SHP77 treated with DMSO at 0.1 percent for 48 hours (cell line): ENCODE data around the gene PNMA6F.

ENCODE experiments used
- DNase-seq: peaks from one replicate; lab custom pipeline; 2025; lab: John Stamatoyannopoulos, UW

PNMA6F gene

GRCh38 chrX:153321381-153322124, at the start of gene PNMA6F:
Gene PNMA6F (minus strand): TSS chrX:153321767. CDS start chrX:153320674, 1,093 bp downstream.
- DNase-seq, result no peak

DNA sequence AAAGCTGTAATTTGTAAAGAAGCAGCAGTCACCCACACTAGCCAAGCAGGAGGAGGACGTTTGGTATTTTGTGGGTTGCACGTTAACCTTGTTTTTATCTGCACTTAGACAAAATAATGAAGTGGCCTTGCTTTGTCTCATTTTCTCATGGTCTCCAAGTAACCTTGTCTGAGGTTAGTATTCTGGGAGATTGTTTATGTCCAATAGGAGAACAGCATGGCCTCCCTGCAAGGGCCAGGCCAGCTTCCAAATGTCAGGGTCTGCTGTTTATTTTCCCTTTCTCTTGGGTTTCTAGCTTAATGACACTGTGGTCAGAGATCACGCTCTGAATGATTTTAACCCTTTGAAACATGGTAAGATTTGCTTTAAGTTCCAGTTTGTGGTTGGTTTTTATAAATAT, 49.7 kb upstream of the PNMA6F start:
- DNase-seq, result no peak

DNA sequence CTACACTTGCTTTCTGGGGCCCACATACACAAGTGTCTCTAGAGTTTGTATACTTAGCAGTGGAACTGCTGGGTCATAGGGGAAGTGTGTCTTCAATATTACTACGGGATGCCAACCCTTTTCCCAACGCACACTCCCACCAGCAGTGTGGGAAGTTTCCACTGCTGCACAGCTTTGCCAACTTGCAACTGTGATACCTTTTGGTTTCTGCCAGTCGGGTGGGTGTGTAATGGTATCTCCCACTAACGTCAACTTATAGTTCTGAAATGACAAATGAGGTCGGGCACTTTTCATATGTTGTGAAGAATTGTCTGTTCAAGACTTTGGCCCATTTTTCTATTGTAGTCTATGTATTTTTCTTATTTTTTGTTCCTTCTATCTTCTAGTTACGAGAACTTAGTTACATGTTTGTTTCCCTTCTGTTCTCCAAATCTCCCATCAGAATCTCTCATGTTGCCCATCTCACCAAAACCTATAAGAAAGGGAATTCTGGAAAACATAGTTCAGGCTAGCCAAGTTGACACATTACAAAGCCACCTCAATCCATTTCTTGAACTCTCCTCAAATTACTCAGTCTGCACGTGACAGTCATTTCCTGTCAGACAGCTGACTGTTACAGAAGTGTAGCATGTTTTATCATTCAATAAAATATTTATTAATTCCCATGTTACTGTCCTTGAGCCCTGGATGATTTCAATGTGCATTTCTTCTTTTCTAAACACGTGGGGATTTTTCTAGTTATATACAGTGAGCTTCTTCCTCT, 48.9 kb upstream of the PNMA6F start:
- DNase-seq, result no peak

DNA sequence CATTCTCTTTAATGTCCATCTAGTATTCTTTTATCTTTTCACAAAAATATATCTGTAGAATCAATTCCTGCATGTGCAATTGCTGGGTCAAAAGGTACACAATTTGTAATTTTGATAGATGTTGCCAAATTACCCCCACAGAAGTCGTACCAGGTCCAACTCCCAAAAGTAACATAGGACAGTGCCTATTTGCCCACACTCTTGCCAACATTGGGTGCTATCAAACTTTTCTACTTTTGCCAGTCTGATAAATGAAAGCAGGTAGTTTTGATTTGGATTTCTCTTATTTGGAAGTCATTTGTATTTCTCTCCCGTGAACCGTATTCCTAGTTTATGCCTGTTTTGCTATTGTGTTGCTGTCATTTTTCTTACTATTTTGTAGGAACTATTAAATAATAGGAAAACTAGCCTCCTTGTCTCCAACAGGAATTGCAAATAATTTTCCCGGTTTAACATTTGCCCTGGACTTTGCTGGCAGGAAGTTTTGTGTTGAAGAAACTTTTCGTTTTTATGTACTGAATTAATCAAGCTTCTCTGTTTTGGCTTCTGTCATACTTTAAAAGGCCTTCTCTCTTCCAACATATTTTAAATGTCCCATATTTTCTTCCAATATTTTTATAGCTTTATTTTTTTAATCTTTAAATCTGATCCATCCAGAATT, 45.4 kb upstream of the PNMA6F start:
- DNase-seq, result no peak

DNA sequence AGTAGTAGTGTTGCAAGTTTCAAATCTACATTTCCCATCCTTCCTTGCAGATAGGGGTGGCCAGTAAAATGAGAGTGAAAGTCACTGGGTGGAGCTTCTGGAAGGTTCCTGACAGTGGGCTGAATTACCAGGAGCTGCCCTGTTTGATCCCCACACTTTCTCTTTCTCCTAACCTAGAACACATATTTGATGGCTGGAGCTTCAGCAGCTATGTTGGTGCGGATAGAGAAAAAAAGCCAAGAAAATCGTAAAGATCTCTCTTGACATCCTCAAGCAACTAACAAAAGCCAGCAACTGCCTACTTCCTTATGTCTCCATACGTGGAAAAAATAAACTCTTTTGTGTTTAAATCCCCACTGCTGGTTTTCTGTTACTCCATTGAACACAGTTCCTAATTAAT, 44.6 kb upstream of the PNMA6F start:
- no peak for DNase-seq

DNA sequence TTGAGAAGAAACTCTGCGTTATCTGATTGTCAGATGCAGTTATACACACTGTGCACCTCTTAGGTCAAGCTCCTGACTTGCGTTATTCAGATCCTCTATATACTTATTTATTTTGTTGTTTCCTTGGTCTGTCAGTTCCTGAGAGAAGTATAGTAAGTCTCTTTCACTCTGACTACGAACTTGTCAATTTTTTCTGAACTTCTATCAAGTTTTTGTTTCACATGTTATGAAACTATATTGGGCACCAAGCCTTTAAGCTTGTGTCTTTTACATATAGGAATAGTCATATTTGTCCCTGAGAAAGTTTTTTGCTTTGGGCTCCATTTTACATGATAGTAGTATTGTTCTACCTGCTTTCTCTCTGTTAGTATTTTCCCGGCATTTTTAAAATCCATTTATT, 44.1 kb upstream of the PNMA6F start:
- DNase-seq, result no peak

DNA sequence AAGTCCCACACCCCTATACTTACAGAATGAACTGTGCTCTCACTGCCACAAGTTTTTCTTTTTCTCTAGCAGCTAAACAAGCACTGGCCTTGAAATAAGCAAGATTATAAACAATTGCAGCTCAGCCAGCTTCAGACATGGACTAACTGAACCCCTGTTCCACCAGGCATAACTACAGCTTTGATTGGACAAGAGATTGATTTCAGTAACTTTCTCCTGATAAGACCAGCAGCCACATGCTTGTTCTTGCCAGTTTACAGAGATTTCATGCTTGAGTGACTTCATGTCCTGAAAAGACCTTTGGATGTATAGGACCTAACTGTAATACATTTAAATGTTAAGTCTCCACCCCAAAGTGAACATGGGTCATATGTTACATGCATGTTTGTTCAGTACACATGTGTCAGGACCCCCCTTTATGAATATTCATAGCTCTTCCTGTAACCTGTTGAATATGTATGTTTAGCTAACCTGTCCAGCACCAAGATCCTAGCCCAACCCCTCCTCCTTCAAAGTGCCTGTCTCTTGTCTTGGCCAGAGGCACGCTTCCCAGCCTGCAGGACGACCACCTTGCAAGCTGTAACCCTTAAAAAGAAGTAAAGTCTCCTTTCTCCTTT, 40.3 kb upstream of the PNMA6F start:
- DNase-seq, result no peak

DNA sequence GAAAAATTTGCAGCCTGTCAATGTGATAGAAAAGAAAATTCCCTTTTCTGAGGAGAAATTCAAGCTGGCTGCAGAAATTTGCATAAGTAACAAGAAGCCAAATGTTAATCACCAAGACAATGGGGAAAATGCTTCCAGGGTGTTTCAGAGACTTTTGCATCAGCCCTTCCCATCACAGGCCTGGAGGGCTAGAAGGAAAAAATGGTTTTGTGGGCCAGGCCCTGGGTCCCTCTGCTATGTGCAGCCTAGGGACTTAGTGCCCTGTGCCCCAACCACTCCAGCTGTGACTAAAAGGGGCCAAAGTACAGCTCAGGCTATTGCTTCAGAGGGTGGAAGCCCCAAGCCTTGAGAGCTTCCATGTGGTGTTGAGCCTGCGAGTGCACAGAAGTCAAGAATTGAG, 36.3 kb upstream of the PNMA6F start:
- no peak for DNase-seq

- no peak for DNase-seq
These were observed 31.8 kb upstream of the PNMA6F start for GRCh38 chrX:153353416-153353815.

- no peak for DNase-seq
These were observed 31.3 kb upstream of the PNMA6F start for GRCh38 chrX:153352858-153353257.

DNA sequence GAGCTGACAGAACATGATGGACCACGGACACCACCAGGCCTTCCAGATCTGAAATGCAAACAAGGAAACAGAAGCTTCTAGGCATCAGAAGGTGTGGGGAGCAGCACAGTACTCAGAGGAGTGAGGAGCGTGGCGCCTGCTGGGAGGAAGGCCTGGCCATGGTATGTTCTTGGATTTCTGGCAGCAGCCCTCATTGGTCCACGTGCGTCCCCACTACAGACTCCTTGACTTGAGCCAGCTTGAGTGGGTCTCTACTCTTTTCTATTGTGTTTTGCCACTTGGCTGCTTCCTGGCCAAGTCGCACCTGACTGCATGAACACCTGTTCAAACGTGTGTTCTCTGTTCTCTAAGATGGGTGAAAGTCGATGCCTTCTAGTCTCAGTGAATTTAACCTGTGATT, 30.4 kb upstream of the PNMA6F start:
- DNase-seq, result no peak

- DNase-seq, result no peak
These were observed 28.4 kb upstream of the PNMA6F start for GRCh38 chrX:153349952-153350351.

- no peak for DNase-seq
These were observed 26.9 kb upstream of the PNMA6F start for GRCh38 chrX:153348421-153348820.

GRCh38 chrX:153347530-153347929, 26.0 kb upstream of the PNMA6F start:
- DNase-seq, result no peak

DNA sequence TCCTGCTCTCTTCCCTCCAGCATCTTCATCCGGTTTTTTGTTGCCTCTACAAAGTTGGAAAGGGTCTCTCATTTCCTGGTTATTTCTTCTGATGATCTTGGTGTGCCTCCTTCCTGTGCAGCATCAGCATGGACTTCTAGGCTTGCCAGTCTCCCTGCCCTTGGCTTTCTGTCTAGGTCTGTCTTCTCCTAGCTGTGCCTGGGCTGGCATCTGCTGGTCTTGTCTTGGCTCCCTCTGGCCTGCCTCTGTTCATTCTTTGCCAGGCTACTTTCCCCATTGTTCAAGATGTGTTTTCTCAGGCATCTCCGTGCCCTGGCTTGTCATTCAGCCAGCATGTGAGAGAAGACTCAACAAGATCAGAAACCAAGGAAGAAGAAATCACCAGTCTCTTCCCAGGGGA, 22.1 kb upstream of the PNMA6F start:
- no peak for DNase-seq

GRCh38 chrX:153342762-153343558, 21.4 kb upstream of the PNMA6F start:
- no peak for DNase-seq

GRCh38 chrX:153340111-153340510, 18.5 kb upstream of the PNMA6F start:
- no peak for DNase-seq

DNA sequence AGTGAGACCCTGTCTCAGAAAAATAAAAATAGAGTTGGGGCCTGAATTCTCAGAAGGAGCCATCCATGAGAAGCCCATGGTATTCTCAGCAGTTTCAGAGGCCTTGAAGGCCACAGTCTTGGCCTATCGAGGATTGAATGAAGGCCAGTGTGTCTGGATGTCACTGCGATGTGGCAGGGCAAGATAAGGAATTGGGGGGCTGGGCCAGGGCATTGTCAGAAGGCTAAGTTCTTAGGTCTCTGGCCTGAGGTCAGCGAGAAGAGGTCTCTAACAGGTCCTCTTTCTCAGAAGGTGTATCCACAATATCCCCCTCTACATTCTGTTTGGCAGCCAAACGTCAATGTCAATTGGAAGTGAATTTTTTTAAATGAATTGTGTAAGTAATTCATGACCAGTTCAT, 18.1 kb upstream of the PNMA6F start:
- no peak for DNase-seq

DNA sequence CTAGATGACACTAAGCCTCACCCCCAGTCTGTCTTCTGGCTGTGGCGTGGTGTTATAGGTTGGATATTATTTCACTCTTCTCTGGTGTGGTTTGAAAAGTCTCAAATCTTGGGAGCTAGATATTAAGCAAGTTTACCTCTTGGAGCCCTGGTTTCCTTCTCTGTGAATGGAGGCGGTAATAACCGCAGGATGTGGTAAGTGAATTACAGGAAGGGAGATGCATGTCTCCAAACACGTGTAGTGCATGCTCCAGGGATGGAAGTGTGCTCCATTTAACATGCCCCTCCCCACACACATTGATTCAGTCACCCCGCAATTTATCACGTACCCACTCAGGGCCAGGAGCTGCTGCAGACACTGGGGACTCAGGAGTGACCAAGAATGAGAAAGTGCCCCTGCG, 17.3 kb upstream of the PNMA6F start:
- no peak for DNase-seq

GRCh38 chrX:153336988-153337387, 15.4 kb upstream of the PNMA6F start:
- DNase-seq, result no peak

DNA sequence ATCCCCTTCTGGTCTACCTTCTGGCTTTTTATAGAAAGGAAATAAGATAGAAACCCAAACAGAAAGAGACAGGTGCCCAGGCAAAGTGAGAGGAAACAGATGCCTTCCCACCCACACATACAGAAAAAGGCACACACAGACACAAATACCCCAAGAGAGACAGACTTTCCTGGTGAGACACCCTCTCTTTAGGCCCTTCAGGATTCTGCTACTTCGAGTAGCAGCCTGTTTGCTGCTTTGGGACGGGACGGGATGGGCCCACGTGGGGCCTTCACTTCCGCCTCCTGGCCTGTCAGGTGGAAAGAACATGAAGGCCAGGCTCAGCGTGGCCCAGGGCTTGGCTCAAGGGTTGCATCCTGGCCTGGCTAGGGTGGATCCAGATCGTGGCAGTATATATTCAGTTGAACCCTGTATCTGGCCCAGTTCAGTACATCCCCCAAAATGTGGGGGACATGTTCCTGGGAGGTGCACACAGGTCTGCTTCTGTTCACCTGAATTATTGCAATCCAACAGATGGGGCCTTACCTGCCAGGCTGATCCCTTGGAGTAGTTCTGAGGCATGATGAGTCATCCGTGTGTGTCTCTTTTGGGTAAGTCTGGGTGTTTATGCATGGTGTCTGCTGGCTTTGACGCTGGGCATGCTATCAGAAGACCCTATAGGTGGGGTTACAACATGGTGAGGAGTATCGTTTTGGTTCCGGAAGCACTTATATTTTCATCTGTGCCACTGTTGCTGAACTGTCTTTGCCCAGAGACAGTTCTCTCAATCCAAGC, 14.7 kb upstream of the PNMA6F start:
- no peak for DNase-seq
